ENCODE results near the gene RFNG. TPM values are rescaled to one million over a fixed set of nuclear protein-coding genes. Genes with fewer than 3 reads are reported as not detected.

Gene RFNG
- 37.6 and 38.2 TPM in 2 replicates for total RNA-seq

GRCh38 chr17:82051776-82052637 lies at the start of gene RFNG, which contains the start of gene GPS1:
RFNG (minus strand) TSS chr17:82051811; CDS start chr17:82051766, 45 bp downstream.
GPS1 (plus strand) TSS chr17:82051898; CDS start chr17:82051932, 34 bp downstream.

GRCh38 chr17:82098169-82098938 lies 46.7 kb upstream of the RFNG start, which contains the start of gene FASN:
FASN (minus strand) TSS chr17:82098236; CDS start chr17:82096445, 1,791 bp downstream.

GRCh38 chr17:82065638-82066303 lies 14.2 kb upstream of the RFNG start, which contains the start of gene DUS1L:
DUS1L (minus strand) TSS chr17:82065804; CDS start chr17:82065059, 745 bp downstream.

GRCh38 chr17:82037092-82037888 lies 14.3 kb downstream of the RFNG start, which contains the start of gene DCXR:
DCXR (minus strand) TSS chr17:82037697; CDS start chr17:82037682, 15 bp downstream.

GRCh38 chr17:82031303-82031884 lies 20.2 kb downstream of the RFNG start, which contains the start of gene RAC3:
RAC3 (plus strand) TSS chr17:82031678; CDS start chr17:82031762, 84 bp downstream.

GRCh38 chr17:82022981-82023446 lies 28.6 kb downstream of the RFNG start, which contains the start of gene LRRC45:
LRRC45 (plus strand) TSS chr17:82023305; CDS start chr17:82023644, 339 bp downstream.

GRCh38 chr17:82022310-82022980 lies 29.2 kb downstream of the RFNG start, which contains the start of gene CENPX:
CENPX (minus strand) TSS chr17:82022878; CDS start chr17:82022861, 17 bp downstream.

Other genes starting within 250 kb of the RFNG start
- gene GCGR, start 247.7 kb downstream of the RFNG start, total RNA-seq, result not detected in 2 replicates
- gene MCRIP1, start 218.5 kb downstream of the RFNG start, total RNA-seq, result 34.9 and 50.1 TPM in 2 replicates
- not detected in 2 replicates for gene PPP1R27, start 216.8 kb downstream of the RFNG start, total RNA-seq
- 1,284 and 1,865 TPM in 2 replicates for gene P4HB, start 191.3 kb downstream of the RFNG start, total RNA-seq
- 326 and 351 TPM in 2 replicates for gene ARHGDIA, start 180.5 kb downstream of the RFNG start, total RNA-seq
- gene ALYREF, start 160.2 kb downstream of the RFNG start, total RNA-seq, result 184 and 208 TPM in 2 replicates
- gene ANAPC11, start 160.1 kb downstream of the RFNG start, total RNA-seq, result 235 and 300 TPM in 2 replicates
- 3.0 TPM in 1 of 2 replicates, not detected in the other for gene NPB, start 149.6 kb downstream of the RFNG start, total RNA-seq
- gene PCYT2, start 140.4 kb downstream of the RFNG start, total RNA-seq, result 50.9 and 54.8 TPM in 2 replicates
- 32.9 and 35.1 TPM in 2 replicates for gene SIRT7, start 133.6 kb downstream of the RFNG start, total RNA-seq
- gene MAFG, start 124.1 kb downstream of the RFNG start, total RNA-seq, result 9.5 and 12.1 TPM in 2 replicates
- 55.8 and 60.5 TPM in 2 replicates for gene PYCR1, start 114.5 kb downstream of the RFNG start, total RNA-seq
- gene MYADML2, start 104.6 kb downstream of the RFNG start, total RNA-seq, result not detected in 2 replicates
- gene NOTUM, start 90.6 kb downstream of the RFNG start, total RNA-seq, result not detected in 2 replicates
- 6.9 and 12.5 TPM in 2 replicates for gene ASPSCR1, start 74.2 kb downstream of the RFNG start, total RNA-seq
- 123 and 162 TPM in 2 replicates for gene CENPX, start 28.9 kb downstream of the RFNG start, total RNA-seq
- gene LRRC45, start 28.5 kb downstream of the RFNG start, total RNA-seq, result 16.3 and 21.5 TPM in 2 replicates
- gene RAC3, start 20.1 kb downstream of the RFNG start, total RNA-seq, result 53.3 and 75.5 TPM in 2 replicates
- gene DCXR, start 14.1 kb downstream of the RFNG start, total RNA-seq, result 161 and 191 TPM in 2 replicates
- 115 and 136 TPM in 2 replicates for gene GPS1, start 87 bp upstream of the RFNG start, total RNA-seq
- 76.2 and 82.9 TPM in 2 replicates for gene DUS1L, start 14.0 kb upstream of the RFNG start, total RNA-seq
- gene FASN, start 46.4 kb upstream of the RFNG start, total RNA-seq, result 474 and 632 TPM in 2 replicates
- 8.1 and 16.5 TPM in 2 replicates for gene CCDC57, start 161.0 kb upstream of the RFNG start, total RNA-seq
- gene SLC16A3, start 177.2 kb upstream of the RFNG start, total RNA-seq, result 256 and 274 TPM in 2 replicates
- 41.8 and 42.7 TPM in 2 replicates for gene CSNK1D, start 221.9 kb upstream of the RFNG start, total RNA-seq